NCI-H748 (cell line): ENCODE data around the gene TRABD2A.
"Not testable (repeated sequence)": the region's sequence is repeated elsewhere in the genome, so short reads cannot be mapped to it uniquely, and the experiment has no call there.

Experiments used
- DNase-seq: peaks from one replicate; lab custom pipeline; 2025; ENCODE audit not compliant: unreplicated experiment; lab: John Stamatoyannopoulos, UW

The TRABD2A gene

DNA sequence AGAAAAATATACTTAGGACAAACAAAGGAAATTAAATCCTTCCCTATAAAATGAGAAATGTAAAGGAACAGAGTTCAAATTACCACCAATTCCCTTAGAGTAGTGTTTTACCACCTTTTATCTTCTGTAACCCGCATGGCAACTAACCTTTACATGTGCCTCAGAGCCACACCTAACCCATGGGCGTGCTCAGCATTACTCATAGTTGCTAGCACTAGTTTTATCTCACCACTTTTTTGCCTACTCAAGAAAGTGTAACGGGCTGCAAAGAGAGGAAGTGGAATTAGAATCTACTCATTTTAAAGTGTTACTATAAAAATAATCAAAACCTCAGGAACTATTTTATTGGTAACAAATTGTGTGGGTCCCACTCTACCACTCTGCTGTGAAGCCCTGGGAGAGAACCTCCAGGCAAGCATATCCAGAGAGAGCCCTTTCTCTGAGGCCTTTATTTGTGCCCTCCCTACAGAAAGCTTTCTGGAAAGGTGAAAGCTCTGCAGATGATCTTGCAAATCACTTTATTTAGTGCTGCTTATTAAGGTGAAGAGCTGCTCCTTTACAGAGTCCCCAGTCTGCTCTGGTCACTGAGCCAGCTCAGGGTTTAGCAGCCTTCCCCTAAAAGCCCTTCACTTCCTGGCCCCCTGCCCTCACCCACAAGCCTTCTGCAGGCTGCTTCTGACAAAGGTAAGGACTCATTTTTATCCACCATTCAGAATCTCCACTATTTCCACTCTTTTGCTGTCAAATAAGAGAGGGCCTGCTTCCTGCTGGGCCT lies 98.8 kb downstream of the TRABD2A start:
- DNase-seq = no peak

GRCh38 chr2:84779781-84780180 lies 101.1 kb downstream of the TRABD2A start:
- DNase-seq = no peak

DNA sequence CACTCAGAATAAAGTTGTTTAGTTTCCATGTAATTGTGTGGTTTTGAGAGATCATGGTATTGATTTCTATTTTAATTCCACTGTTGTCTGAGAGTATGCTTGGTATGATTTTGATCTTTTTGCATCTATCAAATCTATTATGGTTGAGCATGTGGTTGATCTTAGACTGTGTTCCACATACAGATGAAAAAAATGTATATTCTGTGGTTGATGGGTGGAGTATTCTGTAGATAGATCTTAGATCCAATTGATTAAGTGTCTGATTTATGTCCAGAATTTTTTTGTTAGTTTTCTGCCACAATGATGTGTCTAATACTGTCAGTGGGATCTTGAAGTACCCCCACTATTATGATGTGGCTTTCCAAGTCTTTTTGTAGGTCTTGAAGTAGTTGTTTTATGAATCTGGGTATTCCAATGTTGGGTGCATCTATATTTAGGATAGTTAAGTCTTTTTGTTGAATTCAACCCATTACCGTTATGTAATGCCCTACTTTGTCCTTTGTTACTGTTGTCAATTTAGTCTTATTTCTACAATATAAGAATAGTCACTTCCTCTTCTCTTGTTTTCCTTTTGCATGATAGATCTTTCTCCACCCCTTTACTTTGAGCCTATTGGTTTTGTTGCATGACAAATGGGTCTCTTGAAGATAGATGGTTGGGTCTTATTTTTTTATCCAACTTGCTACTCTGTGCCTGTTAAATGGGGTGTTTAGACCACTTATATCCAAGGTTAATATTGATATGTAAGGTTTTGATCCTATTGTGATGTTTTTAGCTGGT lies 101.8 kb downstream of the TRABD2A start:
- no peak for DNase-seq

DNA sequence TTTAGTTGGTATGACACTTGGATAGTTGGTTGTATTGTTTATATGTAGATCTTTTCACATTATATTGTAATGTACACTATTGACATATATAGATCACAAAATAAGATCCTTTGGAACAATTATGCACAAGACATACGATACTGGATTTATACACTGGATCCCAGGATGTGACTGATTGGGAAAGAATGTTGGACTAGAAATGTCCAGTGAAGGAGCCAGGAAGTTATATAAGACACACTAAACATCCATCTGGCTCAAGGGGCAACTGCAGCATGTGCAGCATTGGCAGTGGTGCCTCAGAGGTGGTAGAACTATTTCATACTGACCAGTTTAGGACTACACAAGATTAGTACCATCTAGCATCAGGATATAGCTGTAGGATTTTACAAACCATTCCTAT lies 104.9 kb downstream of the TRABD2A start:
- no peak for DNase-seq

DNA sequence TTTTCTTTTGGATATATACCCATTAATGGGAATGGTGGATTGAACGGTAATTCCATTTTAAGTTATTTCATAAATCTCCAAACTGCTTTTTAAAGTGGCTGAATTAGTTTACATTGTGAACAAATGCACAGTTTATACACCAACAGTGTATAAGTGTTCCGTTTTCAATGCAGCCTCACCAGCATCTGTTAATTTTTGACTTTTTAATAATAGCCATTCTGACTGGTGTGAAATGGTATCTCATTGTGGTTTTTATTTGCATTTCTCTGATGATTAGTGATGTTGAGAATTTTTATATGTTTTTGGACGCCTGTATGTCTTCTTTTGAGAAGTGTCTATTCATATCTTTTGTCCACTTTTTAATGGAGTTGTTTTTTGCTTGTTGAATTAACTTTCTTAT lies 107.3 kb downstream of the TRABD2A start:
- not testable (repeated sequence) for DNase-seq
